Activated gamma-delta T cell (primary cell): ENCODE results near the gene CDK18.
"Not testable (repeated sequence)": the region's sequence is repeated elsewhere in the genome, so short reads cannot be mapped to it uniquely, and the experiment has no call there.

ENCODE experiments used
- DNase-seq: peaks from one replicate; lab custom pipeline; 2025; lab: John Stamatoyannopoulos, UW

The CDK18 gene

GRCh38 chr1:205481218-205481617 is 23.3 kb upstream of the CDK18 start:
- DNase-seq = no peak

DNA sequence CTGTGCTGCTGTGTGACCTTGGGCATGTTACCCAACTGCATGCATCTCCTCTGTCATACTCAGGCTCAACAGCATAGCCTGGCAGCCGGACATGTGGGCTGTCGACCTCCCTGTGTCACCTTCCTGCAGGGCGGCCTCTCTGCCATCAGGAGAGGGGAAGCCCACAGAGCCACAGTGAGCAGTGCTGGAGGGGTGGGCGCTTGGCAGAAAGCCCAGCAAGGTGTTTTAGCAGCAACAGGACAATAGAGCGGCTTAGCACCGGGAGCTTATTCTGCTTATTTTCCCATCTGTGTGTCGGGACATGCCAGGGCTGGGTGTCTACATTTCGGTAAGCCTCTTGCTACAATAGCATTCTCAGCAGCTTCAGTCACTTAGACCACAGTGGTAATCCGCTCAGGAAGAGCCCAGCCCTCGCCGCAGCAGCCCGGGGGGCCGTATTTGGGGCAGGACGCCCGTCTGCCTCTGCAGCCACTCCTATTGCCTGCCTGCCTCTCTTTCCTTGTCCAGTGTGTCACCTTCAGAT is 22.8 kb upstream of the CDK18 start:
- peak; percentile 35 for DNase-seq

- DNase-seq = not testable (repeated sequence)
Measured at GRCh38 chr1:205482587-205482986, 21.9 kb upstream of the CDK18 start.

- no peak for DNase-seq
Measured at GRCh38 chr1:205483372-205483771, 21.1 kb upstream of the CDK18 start.

- DNase-seq = no peak
Measured at GRCh38 chr1:205484985-205485967, 19.2 kb upstream of the CDK18 start.

GRCh38 chr1:205486258-205486657 is 18.2 kb upstream of the CDK18 start:
- no peak for DNase-seq

DNA sequence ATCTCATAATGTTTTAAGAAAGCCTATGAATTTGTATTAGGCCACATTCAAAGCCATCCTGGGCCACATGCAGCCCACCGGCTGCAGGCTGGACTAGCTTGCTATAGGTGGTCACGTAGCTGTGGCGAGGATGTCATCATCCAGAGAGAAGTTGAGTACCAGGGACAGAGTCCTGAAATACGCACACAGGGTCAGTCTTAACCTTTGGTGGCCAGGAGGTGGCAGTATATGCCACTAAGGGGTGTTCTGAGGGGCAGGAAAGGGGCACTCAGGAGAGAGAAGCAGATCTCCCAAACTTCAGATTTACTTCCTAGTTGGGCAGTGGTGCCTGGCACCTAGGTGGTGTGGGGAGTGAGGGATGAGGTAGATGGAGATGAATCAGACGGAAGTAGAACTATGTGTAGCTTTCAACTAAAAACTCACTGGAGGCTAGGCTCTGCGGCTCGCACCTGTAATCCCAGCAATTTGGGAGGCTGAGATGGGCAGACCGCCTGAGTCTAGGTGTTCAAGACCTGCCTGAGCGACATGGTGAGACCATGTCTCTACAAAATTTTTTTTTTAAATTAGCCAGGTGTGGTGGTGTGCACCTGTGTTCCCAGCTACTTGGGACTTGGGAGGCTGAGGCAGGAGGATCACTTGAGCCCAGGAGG is 16.3 kb upstream of the CDK18 start:
- DNase-seq = no peak

DNA sequence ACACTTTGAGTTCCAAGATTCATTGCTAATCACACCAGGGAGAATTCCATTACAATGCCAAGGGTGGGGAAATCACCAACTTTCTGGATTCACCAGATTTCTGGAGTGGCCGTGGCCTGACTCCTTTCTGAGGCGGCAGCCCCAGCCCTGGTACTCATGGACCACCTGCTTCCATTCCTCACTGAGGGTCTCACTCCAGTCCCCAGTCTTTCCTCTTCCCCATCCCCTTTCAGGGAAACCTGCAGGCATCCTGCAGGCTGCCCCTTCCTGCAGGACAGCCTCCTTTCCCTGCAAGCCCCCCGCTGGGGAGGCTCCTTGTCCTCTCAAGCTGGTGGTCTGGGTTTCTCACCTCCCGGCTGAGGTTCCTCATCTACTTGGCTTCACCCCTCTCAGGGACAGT is 12.7 kb upstream of the CDK18 start:
- DNase-seq = no peak

DNA sequence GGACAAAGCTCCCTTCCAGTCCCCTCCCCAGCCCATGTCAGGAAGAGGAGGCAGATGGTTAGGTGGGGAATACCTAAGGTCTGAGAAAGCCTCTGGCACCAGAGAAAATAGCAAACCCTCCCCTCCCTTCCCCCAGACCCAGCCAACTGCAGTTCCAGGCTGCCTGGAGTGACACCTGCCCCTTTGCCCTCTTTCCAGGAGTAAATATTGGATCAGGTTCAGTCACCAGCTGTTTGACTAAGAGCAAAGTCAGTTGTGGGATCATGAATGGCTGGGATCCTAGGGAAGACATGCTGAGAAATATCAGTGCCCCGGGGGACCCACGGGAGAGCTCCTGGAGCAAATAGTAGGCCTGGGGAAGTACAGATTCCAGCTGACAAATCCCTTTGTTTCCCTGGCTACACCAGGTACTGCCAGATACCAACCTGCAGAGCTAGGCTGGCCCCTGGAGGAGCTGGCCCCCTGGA is 12.2 kb upstream of the CDK18 start:
- DNase-seq = no peak

GRCh38 chr1:205492774-205493173 is 11.7 kb upstream of the CDK18 start:
- DNase-seq = no peak

- DNase-seq = no peak
Measured at GRCh38 chr1:205493241-205494085, 11.0 kb upstream of the CDK18 start.

DNA sequence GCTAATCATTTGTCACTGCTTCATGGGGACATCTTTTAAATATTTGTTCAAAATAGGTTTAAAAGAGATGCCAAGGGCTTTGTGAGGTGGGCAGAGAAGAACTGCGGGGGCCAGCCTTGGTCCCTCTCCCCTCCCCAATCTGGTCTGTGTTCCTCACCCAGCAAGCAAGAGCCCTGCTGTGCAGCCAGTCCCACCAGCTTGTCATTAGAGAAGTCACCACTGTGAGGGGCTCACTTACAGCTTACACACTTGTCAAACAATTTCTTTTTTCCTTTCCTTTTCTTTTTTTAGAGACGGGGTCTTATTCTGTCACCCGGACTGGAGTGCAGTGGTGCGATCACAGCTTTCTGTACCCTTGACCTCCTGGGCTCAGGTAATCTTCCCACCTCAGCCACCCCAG is 10.4 kb upstream of the CDK18 start:
- DNase-seq = no peak

DNA sequence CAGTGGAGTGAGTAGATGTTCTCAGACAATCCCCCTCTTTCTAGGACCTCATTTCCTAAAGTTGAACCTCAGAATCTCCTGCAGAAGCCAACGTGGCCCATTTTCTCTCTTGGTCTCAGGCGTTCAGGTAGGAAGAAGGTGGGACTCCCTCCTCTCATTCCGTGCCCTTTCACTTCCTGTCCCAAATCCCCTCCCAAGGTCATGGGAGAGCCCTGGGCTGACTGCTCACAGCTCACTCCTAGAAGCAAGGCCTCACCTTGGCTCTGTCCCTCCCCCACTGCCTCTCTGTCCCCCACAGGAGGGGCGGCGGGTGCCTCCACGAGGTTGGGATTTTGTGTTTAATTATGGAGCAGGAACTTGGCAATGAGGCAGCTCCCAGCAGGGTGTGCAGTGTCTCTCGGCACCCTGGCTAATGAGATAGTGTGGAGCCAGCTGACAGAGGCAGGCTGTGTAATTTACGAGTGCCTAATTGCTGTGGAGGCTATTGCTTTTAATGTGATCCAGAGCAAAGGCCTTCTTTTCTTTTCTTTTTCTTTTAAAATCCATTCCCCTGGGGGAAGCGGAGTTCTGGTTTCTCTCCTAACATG is 9.1 kb upstream of the CDK18 start:
- no peak for DNase-seq

GRCh38 chr1:205496661-205497060 is 7.8 kb upstream of the CDK18 start:
- no peak for DNase-seq

DNA sequence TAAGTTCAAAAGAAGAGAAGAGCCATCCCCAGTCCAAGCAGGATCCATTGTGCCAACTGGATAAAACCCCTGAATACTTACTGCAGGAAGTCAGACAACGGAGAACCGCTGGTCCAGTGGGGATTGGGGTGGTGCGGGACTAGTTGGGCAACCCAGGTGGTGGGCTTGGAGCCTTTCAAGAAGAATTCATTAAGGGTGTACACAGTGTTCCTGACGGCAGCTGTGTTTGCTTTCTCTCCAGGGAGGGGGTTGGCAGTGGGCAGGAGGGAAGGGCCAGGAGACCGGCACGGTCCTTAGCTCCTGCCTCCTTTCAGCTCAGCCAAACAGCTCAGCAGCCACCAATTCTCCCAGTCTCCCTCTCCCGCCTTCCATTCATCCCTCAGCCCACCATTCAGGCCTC is 7.1 kb upstream of the CDK18 start:
- DNase-seq = no peak

DNA sequence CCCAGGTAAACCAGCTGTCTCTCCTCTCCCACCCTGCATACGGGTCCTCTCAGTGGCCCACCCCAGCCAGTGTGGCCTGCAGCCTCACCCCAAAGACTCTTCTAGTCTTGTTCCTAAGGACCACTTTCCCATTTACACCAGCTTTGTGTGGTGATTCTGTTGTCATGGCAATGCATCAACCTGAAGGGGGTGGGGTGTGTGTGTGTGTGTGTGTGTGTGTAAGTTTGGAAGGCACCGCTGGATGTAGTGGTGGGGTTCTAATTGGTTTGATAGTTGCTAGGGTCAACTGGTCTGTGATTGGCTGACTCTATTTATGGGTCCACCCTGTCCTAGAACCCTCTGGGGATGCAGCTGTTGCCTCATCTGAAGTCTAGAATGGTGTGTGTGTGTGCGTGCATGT is 4.7 kb upstream of the CDK18 start:
- DNase-seq = no peak

- no peak for DNase-seq
Measured at GRCh38 chr1:205500240-205501233, 3.9 kb upstream of the CDK18 start.

DNA sequence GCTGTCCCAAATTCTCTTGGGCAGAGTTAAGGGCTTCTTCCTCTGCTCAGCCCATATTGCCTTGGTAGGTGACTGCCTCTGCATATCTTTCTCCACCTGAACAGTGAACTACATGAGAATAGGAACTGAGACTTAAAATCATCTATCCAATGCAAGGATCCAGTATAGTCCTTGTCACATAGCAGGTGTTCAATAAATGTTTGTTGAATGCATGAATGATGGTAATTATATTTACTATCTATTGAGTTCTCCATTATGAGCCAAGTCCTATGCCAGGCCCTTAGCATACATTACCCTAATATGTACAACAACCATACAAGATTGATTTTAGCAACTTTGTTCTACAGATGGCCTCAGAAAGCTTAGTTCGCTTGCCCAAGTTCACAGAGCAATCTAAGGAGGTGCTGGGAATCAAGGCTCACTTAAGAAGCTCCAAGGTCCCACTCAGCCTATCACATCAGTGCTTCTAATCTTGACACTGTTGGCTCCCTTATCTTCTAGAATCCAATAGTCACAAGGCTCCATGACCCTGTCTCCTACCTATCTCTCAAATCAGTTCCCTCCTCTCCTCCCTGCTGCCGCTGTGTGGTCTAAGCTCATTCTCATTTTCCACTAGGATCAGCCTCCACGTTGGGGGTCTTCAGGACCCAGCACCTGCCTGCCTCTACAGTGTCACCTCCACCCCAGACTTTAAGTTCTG is 2.2 kb upstream of the CDK18 start:
- DNase-seq = no peak

GRCh38 chr1:205502992-205503391 is 1.5 kb upstream of the CDK18 start:
- DNase-seq = no peak
